ENCODE measurements around the gene RPL18.

- TF ChIP-seq CTCF (IDR thresholded peaks at IDR 0.05; ENCODE audit: borderline replicate concordance, extremely low read depth, low read length, poor library complexity, severe bottlenecking) (no peak), EZH2 (IDR thresholded peaks at IDR 0.05; ENCODE audit: borderline replicate concordance, low read depth, low read length, severe bottlenecking) (no peak)
Observed at GRCh38 chr19:48656840-48657474, 38.0 kb upstream of the RPL18 start.

All from DND-41 (cell line).